ENCODE measurements around the gene TTC34. TPM values are rescaled to one million over a fixed set of nuclear protein-coding genes. Genes with fewer than 3 reads are reported as not detected.

Gene TTC34
- polyA plus RNA-seq, 3 donors, result 0.45 to 0.72 (median 0.46) TPM

DNA sequence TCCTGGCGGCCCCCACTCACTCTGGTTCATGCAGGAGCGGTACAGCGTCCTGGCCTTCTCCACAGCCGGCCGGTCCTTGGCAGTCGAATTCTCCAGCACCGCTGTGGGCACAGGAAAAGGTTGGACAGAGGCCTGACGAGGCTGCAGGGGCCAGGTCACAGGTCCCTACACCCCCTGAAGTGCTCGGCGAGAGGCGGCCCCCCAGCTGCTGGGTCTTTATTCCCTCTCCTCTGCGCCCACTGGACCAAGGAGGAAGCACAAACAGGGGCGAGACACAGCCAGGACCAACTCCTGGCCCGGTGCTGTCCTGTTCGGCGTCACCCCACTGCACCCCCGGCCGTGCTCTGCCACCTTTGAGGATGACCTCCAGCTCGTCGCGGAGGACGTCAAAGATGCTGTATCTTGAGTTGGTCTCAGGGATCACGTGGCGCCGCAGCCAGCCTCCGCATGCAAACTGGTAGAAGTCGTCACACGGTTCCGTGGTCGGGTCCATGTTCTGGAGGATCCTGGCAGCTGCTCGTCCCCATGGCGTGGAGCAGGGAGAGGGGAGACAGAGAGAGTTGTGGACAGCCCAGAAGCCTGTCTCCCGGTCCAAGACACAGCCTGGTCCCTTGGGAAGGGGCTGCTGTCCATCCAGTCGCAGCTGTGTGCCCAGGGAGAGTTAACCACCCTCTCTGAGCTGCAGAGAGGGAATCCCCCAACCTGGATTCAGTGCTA lies 192.0 kb downstream of the TTC34 start:
- no peak for DNase-seq (ENCODE audit: low read depth in 3 of 3, low spot score in 2 of 3)

DNA sequence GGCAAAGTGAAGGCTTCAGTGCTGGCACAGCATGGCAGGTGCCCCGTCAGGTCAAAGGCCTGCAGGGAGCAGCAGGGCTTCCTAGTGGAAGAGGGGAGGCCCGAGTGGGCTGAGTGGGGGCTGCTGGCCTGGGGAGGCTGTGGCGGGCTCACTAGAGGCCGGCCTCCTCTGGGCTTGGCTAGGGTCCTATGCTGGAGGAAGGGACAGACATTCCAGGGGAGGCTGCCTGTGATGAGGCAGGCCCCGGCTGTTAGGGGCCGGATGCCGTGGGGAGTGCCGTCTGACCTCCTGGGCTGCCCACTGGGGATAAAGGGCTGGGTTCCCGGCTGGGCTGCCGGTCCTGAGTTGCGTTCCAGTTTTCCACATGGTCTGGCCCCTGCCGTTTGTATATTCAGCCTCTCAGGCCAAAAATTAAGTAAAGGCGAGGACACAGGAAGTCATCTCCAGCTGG lies 193.8 kb downstream of the TTC34 start:
- no peak for DNase-seq (ENCODE audit: low read depth in 3 of 3, low spot score in 2 of 3)

DNA sequence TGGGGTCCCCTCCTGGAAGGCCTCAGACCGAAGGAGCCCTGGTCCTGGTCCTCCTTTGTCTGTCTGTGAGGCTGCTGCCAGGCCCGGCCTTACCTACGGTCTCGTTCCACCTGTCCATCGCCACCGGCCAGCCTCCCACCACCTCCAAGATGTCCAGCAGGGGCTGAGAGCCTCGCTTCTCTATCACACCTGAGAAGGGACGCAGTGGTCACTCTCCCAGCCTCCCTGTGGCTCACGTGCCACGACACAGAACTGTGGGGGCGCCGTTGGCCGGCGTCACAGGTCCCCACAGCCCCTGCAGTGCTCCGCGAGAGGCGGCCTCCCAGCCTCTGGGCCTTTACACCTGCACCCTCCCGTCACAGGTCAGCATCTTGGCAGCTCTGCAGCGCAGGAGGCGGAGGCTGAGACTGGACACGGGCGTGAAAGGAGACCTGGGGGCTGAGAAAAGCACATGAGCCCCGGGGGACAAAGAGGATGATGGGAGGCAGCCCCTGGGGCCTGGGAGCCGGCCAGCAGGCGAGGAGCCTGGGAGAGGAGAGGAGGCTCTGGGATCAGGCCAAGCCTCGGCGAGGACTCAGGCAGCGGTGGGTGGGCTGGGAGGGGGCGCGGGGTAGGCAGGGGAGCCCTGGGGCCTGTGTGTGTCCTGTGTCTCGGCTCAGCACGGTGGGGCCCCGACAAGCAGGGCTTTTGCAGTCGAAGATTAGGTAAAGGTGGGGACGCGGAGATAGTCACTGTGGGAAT lies 194.4 kb downstream of the TTC34 start:
- DNase-seq (ENCODE audit: low read depth in 3 of 3, low spot score in 2 of 3), result no peak

DNA sequence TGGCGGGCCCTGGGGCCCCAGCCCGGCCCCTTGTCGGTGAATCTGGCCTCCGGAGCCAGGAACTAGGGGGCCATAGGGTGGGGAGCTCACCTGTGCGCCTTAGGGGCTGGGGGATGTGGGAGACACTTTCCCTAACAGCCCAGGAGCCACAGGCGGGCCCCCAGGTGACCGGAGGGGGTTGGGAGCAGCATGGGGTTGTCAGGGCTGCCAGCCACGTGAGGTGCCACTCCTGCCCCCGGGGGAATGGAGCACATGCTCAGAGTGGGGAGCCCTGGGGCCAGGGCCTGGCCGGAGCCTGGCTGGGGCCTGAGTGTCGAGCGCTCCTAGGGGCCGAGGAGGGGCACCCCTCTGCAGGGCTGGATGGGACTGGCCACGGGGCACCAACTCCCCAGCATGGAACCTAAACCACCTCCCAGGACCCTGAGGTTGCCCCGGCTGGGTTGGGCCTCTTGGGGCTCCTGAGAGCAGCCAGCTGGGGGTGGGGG lies 195.1 kb downstream of the TTC34 start:
- no peak for DNase-seq (ENCODE audit: low read depth in 3 of 3, low spot score in 2 of 3)

- no peak for DNase-seq (ENCODE audit: low read depth in 3 of 3, low spot score in 2 of 3)
Measured at GRCh38 chr1:2605509-2606395, 195.7 kb downstream of the TTC34 start.

DNA sequence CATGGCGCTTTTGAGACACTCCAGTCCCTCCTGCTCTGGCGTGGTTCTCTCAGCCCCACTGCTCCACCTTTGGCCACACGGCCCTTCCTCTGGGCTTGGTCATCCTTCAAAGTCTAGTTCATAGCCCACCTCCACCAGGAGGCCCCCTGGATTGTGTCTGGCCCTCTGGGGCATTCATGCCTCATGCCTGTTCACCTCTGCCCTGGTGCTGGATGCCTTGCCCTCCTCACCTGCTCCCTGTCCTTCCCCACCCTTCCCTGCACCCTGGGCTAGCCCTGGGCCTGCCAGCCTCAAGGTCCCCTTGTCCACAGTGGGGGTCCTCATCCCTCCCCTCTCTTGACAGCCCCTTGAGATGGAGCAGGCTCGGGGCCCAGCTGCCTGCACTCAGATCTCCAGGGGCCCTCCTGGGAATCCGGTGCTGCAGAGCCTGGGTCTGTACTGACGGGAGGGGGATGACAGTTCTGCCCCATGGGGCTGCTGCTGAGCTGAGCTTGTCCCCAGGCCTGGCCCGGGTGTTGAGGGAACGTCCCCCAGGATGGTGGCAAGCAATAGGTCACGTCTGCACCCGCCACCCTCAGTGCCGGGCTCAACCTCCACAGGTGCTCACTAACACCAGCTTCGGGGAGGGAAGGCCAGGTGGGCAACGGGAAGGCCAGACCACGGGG lies 196.5 kb downstream of the TTC34 start:
- no peak for DNase-seq (ENCODE audit: low read depth in 3 of 3, low spot score in 2 of 3)

- no peak for DNase-seq (ENCODE audit: low read depth in 3 of 3, low spot score in 2 of 3)
Measured at GRCh38 chr1:2604156-2604843, 197.2 kb downstream of the TTC34 start.

DNA sequence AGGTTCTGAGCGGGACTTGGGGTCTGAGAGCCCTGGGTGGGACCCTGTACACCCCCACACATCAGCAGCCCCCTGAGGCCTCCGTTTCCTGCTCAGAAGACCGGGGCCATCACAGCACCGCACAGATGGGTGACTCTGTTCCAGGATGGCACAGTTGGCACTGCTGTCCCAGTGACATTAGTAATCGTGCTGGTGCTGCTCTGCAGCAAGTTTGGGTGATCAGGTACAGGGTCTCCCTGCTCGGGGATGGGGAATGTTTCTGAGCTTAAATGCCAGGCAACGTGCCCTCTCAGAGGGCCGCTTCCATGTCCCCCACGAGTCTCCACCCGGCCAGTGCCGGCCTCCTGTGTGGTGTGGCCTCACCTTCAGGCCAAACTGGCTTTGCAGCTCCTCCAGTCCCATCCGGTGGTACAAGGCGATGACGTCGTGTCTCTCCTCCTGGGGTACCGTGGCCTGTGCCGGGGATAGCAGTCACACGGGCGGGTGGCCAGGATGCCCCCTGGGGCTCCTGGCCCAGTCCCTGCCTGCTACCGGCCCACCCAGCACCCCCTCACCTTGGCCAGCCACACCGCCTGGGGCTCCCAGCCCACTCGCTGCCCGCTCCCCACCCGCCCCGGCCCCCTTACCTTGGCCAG lies 197.9 kb downstream of the TTC34 start:
- no peak for DNase-seq (ENCODE audit: low read depth in 3 of 3, low spot score in 2 of 3)

DNA sequence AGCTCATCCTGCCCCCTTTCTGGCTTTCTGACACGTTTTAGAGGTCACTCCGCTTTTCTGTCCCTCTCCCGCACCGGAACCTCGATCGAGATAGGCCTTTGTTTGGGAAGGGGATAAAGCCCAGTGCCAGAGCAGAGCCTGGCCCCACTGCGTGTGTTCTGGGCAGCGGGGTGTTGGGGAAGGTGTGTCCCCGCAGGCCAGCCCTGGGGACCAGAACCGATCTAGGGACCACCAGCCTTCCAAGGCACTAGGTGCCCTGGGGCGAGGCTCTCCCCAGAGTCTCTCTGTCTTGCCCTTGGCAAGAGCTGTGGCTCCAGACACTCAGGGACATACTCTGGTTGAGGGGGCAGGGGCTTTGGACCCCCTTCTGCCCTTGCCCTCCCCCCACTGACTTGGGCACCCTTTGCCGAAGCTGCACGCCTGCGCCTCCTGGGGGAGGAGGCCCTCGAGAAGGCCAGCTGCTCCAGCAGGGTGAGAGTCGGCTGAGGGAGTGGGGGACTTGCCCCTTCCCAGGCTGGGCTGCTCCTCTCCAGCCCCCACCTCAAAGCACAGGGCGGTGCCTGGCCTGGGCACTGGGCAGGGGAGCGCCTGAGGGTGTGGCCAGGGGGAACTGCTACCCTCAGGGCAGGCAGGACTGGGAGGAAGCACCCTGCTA lies 198.5 kb downstream of the TTC34 start:
- no peak for DNase-seq (ENCODE audit: low read depth in 3 of 3, low spot score in 2 of 3)

DNA sequence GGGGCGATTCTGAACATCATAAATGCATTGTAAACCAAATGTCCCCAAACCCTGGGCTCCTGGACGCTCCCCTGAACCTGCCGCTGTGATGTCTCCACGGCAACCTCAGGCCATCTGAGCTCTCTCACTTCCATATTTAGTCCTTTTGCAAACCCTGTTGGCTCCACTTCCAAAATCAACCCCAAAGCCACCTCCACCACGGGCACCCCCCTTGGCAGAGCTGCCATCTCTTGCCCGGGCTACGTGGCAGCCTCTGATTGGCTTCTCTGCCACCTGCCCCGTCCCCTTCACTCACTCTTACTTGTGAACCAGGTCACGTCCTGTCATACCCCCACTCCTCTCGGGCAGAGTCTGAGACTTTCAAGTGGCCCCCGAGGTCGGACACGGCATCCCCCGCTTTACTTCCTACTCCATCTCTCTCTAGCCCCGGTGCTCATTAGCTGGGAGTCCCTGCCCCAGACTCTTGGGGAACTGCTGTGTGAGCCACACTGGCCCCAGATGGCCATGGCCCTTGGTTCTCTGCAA lies 199.1 kb downstream of the TTC34 start:
- no peak for DNase-seq (ENCODE audit: low read depth in 3 of 3, low spot score in 2 of 3)

DNA sequence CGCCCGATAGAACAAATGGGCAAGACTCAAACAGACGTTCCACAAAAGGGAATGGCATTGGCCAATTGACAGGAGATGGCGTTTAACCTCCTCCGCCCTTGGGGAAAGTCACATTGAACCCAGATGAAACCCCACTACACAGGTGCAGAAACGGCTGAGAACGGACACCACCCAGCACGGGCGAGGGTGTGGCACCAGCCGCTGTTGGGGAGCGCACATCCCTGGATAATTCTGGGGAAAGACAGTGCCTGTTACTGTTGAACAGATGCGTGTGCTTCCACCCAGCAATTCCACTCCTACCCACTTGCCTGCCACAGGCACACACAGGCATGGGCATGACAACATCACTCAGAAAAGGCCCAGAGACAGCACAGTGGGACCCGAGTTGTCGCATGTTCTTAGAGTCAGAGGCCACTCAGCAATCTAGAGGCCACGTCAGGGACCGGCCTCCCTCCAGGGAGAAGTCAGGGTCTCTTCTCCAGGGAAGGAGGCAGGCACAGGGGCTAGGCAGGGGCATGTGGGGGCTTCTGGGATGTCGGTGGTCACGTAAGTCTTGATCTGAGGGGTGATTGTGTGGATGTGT lies 199.7 kb downstream of the TTC34 start:
- no peak for DNase-seq (ENCODE audit: low read depth in 3 of 3, low spot score in 2 of 3)

- no peak for DNase-seq (ENCODE audit: low read depth in 3 of 3, low spot score in 2 of 3)
Measured at GRCh38 chr1:2598329-2598931, 203.1 kb downstream of the TTC34 start.

- DNase-seq (ENCODE audit: low read depth in 3 of 3, low spot score in 2 of 3), result no peak
Measured at GRCh38 chr1:2597441-2598328, 203.8 kb downstream of the TTC34 start.

- no peak for DNase-seq (ENCODE audit: low read depth in 3 of 3, low spot score in 2 of 3)
Measured at GRCh38 chr1:2596530-2597333, 204.8 kb downstream of the TTC34 start.

DNA sequence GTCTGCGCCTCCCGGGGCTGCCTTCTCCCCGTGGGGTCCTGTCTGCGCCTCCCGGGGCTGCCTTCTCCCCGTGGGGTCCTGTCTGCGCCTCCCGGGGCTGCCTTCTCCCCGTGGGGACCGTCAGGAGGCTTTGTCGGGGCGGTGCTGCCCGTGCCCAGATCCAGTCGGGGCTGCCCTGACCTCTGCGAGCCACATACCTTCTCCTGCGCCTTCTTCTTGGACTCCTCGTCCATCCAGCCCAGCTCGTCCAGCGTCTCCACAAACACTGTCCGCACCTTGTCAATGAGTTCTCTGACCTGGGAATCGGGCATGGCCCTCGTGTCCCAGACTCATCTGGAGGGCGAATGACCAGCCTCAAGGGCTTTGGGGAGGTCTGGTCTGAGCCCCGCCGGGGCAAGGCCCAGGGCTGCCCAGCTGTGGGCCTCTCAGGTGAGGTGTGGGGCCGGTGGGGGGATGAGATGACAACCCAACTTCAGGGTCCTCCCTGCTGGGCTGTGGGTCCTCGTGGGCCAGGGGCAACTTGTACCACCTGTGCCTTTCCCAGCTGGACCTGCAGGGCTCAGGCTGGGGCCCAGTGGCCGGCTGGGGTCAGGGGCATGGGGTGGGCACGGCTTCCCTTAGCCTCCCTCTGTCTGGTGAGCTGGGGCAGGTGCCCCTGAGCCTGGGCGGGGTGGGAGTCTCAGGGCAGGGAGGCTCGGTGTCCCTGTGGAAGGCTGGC lies 205.5 kb downstream of the TTC34 start:
- no peak for DNase-seq (ENCODE audit: low read depth in 3 of 3, low spot score in 2 of 3)

All from right renal cortex interstitium (tissue), 3 donors.